GM18907 (cell line): Measurements from ENCODE around the gene UCN2.

ENCODE experiments used
- ATAC-seq: cut with Tn5 transposase; IDR thresholded peaks from one replicate; pipeline ENCODE4 v1.9.1; 2021; ENCODE audit warnings: mild to moderate bottlenecking, moderate library complexity; ENCODE audit not compliant: unreplicated experiment

UCN2 gene

DNA sequence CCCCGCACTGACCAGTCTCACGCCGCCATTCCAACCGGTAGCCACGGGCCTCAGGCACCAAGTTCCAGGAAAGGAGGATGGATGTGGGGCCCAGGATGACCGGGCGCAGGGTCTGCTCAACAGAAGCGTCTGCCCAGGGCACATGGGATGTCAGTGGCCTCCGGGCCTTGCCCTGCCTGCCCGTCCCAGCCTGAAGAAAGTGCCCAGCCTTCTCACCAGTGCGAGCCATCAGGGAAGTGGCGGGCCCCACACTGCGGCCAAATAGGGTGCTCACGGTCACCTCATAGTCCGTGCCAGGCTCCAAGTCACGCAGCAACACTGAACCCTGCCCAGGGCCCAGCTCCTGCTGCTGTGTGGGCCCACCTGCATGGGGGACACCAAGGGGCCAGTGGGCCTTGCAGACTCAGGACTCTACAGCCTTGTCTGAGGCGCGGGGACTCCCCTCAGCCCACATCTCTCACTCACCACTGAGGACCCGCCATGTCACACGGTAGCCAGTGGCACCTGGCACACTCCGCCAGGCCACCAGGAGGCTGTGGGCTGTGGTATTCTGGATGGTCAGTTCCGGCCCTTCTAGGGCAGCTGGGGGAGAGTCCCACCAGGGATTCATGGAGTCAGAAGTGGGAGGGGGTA is 28.4 kb upstream of the UCN2 start:
- no peak for ATAC-seq

DNA sequence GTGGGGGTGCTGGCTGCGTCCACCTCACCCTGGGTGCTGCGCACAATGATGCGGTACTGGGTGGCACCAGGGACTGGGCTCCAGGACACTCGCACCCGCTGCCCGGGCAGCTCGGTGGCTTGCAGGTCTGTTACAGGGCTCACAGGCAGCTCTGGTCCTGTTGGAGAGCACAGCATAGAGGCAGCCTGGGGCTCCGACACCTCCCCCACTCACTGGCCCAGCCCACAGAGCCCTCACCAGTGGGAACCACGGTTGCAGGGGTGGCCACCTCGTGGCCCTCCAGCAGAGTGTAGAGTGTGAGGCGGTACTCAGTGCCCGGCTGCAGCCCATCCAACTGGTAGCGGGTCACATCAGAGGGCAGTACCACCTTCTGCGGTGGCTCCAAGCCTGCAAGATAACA is 27.9 kb upstream of the UCN2 start:
- ATAC-seq: no peak

DNA sequence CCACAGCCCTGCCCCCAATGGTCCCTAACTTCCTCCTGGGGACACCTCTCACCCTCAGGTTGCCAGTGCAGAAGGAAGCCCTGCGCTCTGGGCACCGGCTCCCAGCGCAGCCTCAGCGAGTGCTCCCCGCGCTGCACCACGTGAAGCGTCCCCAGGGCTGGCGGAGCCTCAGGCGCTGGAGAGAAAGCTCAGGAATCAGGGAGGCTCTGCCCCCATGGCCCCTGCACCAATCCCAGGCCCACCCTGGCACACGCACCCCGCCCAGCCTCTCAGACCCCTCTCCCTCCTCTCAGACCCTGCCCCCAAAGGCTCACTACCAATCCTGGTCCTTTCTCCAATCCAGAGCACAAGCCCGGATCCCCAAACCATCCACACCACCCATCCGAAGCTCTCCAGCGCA is 24.6 kb upstream of the UCN2 start:
- no peak for ATAC-seq

DNA sequence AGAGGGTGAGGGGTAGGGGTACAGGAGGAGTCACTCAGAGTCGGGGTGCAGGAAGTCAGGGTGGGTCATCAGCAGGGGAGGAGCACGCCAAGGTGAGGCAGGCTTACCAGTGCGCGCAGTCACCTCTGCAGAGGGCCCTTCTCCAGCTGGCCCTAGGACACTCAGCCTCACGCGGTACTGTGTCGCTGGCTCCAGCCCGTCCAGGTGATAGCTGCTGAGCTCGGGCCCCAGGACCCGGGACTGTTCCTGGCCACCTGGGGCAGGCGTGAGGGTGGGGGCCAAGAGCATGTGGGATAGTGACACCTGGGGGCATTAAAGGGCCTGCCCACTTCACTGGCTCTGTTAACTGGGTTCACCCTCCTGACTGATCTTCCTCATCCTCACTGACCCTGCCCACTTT is 24.1 kb upstream of the UCN2 start:
- no peak for ATAC-seq

DNA sequence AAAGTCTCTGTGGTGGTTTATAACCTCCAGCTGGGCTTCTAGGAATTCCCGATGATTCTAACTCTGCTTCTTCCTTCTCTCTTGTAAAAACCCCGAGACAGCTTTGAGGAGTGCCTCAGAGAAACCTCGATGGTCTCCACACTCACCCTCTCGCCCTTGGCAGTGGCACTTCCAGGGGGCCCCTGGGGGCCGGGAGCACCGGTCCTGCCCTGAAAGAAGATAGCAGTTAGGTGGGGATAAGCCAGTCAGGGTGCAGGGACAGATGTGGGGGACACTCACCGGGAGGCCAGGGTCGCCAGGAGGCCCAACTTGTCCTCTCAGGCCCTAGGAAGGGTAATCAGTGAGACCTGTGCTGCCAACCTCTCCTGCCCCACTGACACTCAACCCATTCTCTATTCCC is 21.8 kb upstream of the UCN2 start:
- ATAC-seq: no peak

DNA sequence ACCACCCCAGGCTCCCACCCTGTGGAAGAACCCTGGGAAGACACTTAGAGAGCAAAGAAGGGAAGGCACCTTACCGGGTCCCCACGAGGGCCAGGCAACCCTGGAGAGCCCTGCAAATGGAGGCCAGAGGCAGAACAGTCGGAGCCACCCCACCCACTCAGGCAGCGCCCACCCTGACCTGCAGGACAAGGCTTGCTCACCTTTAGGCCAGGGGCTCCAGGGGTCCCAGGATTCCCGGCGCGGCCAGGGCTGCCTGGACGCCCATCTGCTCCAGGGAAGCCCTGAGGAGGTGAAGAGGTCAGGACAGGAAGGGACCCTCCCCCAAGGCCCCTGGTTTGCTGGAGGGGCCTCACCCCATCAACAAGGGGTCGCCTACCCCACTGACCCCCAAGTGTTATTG is 21.3 kb upstream of the UCN2 start:
- ATAC-seq: no peak

DNA sequence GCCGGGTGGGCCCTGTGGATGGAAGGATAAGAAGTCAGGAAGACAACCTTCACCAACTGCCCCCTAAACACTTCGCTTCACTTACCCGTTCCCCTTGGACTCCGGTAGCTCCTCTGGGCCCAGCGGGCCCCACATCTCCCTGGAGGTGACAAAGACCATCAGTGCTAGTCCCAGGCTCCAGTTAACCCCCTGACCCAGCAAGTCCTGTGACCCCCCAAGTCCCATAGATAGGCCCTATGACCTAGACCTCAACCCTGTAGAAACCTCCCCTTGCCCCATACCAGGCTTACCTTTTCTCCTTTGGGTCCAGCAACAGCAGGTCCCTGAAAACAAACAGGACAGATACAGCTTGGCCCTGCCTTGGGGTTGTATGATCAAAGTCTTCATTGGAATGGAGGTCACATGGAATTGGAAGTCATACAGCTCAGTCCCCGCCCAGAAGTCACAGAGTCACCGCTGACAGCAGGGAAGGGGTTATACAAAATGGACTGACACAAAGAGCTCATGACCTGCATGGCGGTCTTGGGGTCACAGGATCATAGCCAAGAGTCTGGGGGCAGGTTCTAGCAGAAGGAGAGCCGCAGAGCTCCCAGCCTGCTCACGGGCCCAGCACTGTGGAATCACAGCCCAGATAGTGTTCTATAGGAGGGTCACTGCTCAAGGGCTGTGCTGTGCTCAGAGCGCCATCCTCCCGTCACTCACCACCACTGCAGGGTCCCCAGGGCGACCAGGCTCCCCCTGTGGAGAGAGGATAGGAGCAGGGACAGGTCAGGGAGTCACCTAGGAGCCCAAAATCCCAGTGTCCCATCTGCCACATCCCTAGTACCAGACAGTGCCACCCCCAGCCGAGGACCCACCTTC is 18.3 kb upstream of the UCN2 start:
- ATAC-seq: no peak

DNA sequence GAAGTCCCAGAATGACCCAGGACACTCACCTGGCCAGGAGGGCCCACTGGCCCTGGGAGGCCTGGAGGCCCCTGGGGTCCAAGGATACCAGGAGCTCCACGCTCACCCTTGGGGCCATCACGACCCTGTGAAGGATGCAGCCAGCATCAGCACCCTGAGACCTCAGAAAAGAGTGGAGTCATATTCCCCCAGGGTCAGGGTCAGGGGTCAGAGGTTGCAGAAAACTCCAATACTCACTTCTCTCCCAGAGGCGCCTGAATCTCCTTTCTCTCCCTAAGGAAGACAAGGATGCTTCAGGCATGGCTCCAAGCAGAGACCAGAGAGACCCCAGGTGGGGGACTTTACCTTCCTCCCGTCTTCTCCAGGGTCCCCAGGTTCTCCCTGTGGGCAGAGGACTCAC is 13.1 kb upstream of the UCN2 start:
- no peak for ATAC-seq

DNA sequence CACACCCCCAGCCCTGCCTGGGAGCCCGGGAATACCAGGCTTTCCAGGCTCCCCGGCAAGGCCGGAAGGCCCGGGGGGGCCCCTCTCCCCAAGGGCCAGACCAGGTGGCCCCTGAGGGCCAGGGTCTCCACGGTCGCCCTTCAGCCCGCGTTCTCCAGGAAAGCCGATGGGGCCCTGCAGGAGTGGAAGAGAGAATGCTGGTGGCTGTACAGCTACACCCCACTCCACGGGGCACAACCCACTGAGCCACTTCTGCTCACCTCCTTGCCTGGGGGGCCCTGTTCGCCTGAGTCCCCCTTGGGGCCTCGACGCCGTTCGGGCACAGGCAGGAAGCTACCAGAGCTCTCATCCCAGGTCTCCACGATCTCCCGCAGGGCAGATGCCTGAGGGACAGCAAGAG is 11.8 kb upstream of the UCN2 start:
- ATAC-seq: no peak

DNA sequence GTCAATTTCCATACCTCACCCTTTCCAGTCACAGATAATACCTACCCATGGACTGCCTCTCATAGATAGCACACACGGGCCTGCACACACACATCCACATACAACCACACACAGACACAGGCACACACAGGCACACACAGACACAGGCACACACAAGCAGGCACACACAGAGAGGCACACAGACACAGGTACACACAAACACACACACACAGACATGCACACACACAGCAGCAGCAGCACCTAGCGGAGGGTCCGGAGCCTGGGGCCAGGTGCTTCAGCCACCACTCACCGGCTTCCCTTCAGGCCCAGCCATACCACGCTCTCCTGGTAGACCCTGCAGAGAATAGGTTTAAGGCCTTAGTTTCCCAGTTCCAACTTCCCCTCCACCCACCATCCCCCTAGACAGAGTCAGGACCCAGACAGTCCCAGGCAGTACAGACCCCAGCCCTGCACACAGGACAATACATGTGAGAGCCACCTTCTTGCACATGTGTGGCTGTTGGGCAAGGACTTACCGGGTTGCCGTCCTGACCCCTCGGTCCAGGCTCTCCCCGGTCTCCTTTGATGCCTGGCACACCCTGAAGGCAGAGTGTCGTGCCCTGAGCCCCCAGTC is 10.5 kb upstream of the UCN2 start:
- ATAC-seq: no peak

DNA sequence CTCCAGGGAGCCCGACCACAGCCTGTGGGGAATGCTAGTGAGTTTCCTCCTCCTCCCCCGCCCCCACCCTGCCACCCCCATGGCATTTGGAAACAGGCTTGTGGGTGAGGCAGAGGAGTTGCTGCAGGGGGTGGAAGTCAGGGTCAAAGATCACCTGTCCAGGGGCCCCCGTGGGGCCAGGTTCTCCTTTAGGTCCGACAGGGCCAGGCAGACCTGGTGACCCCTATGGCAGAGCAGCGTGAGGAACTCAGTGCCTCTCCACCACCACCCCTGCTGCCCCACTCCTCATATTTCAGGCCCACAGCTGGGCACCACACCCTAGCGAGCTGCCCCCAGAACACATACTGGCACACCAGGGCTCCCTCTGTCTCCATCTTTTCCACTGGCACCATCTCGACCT is 8.9 kb upstream of the UCN2 start:
- ATAC-seq: no peak

DNA sequence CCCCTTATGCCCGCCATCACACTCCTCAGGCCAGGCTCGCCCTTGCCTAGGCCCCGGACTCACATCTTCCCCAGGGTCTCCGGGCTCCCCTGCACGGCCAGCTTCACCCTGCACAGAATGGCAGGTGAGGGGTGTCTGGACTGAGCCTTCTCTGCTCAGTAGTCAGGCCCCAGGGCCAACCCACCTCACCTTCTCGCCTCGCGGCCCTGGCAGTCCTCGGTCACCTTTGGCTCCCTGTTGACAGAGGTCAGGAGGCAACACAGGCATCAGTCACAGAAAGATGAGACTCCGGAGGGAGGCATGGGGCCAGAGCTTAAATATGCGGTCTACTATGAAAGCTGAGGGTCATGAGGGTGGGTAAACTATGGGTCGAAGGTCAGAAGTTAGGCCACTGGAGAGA is 8.4 kb upstream of the UCN2 start:
- ATAC-seq: no peak

DNA sequence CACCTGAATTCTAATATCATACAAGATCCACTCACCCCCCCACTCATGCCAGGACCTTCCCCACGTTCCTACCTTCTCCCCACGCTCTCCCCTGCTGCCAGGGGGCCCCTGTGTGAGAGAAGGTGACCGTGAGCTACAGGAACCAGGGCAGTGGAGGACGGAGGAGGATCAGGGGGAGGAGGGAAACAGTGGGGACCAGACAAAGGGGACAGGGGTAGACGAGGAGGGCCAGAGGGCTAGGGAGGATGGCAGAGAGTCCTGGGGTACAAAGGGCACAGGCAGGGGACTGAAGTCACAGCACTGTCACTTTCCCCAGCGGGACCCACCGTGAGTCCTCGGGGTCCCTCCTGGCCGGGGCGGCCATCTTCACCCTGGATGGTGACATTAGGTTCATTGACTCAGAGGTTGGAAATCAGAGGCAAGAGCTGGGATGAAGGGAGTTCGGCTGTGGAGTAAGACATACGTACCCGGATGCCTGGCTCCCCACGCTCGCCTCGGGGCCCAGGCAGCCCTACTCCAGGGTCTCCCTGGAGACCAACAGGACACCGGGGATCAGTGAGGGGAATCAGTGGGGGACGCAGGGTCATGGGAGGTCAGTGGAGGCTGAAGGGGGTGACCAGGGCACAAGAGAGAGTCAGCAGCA is 6.3 kb upstream of the UCN2 start:
- no peak for ATAC-seq

DNA sequence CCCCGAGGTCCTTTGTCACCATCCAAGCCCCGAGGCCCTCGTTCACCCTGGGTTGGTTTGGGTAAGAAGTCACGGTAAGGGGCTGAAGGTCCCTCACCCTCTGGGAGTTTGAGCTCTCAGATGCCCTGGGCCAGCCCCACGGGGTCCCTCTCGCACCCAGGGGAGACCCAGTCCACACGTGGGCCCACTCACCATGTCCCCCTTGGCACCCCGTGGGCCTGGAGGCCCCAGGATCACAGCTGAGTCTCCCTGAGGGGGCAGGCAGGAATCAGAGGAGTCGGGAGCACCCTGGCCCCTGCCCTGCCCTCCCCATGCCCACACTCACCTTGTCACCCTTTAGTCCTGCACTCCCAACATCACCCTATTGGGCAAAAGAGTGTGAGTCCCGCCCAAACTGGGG is 5.8 kb upstream of the UCN2 start:
- no peak for ATAC-seq

DNA sequence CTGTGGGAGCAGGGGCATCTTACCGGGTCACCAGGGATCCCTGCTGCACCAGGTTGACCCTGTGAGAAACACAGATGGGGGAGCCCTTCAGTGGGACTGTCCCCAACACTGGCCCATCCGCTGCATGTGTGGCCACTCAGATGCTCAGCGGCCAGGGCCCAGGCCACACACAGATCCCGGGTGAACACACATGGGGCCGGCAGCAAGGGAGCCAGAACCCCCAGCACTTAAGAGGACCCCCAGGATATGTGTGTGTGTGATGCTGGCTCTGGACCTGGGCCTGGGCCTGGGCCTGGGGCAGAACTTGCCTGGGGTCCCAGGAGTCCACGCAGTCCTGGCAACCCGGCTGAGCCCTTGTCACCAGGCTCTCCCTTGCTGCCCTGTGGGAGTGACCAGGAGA is 4.9 kb upstream of the UCN2 start:
- no peak for ATAC-seq

DNA sequence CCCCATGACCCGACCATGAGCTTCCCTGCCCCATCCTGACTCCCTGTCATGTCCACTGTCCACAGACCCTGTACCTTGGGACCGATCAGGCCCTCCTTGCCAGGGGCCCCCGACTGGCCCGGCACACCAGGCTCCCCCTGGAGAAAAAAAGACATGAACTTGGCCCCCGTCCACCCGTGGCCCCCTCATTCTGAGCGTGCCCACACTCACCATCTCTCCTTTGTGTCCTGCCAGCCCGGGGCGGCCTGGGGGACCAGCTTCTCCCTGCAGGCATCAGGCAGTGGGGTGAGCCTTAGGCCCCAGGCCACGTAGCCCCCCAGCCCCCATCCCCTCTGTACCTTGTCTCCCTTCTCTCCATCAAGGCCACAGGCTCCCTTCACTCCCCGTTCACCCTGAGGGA is 3.9 kb upstream of the UCN2 start:
- ATAC-seq: no peak

DNA sequence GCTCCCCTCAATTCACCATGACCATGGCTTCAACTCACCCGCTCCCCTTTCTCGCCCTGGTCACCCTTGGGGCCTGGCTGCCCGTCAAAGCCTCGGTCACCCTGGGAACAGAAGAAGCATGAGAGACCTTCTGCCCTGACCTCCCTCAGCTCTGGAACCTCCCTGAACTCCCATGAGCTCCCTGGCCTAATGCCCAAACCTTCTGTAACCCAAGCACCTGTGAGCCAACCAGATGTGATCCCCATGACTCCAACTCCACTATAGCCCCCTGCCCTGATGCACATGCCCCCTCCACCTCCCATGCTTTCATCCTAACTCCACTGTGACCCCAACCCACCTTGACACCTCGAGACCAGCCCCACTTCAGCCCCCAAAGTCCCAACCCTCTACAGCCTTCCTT is 3.5 kb upstream of the UCN2 start:
- no peak for ATAC-seq

DNA sequence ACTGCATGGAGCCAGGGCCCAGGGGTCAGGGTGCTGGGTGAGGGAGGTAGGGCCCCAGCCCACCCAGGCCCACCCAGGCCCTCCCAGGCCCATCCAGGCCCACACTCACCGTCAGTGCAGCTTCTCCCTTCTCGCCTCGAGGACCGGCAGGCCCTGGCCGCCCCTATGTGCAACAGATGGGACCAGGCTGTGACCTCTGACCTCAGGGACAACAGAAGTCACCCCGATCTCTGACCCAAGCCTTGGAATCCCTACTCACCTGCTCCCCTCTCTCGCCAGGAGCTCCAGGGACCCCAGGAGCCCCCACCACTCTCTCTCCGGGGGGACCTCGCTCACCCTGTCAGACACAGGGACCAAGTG is 2.8 kb upstream of the UCN2 start:
- ATAC-seq: no peak

DNA sequence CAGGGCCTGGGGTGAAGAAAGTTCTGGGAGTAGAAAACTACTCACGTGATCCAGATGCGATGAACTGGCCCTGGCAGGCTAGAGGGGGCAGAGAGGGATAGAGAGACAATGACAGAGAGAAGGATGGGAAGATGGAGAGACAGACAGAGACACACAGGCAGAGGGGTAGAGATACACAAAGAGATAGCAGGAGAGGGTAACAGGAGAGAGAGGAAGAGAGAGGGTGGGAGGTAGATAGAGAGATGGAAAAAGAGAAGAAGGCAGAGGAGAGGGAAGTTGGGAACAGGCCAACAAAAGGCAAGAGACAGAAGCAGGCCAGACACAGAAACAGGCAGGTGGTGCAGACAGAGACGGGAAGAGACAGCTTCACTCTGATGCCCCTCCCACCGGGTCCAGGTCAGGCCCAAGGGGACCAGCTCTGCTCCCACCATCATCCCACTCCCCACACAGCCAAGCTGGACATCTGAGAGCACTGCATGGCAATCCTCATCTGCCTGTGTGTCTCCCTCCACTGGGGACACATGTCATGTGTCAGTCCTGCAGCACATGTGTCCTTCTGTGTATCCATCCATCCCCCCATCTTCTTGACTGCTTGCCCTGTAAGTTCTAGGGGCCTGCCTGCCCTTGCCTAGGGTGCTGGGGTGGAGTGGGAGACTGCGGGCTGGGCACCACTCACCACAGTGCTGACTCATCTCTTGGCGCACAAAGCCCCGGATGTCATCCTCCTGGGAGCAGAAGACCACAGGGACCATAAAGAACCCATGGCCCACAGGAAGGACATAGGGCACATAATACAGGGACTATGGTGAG is 2.2 kb upstream of the UCN2 start:
- ATAC-seq: no peak

DNA sequence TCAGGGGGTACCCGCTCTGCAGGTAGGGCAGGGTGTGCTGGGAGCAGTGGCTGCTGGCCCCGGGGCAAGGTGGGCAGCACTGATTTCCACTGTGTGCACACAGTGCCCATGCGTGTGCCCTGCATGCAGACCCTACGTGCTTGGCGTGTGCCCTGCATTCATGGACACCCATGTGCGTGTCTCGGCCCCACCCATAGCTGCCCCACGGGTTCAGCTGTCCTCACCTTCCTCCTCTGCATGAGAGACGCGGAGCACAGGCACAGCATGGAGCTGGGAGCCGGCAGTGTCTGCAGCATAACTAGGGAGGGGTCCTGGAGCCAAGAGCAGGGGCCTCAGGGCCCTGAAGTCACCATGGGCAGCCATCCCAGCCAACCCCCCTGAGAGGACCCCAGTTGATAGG is 1.6 kb upstream of the UCN2 start:
- no peak for ATAC-seq

DNA sequence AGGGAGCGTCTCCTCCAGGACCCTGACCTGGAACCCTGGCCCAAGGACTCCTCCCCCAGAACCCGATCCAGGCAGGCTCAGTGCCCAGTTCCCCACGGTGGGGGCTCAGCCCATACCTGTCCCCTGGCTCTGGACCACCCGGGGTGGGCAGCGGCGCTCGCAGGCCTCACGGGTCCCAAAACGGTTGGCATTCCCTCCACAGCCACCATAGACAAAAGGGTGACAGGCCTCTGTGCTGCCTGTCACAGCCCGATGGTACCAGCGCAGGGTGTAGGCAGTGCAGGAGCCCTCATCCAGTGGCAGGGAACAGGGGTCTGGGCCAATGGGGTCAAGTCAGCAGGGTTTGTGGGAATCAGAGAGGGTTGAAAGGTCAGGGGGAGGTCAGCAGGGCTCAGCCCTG is 1.1 kb upstream of the UCN2 start:
- no peak for ATAC-seq
